Ishikawa (cell line): ENCODE results near the gene BMP6.

ENCODE experiments used
- CEBPB ChIP-seq: IDR thresholded peaks from 2 replicates; pipeline ENCODE4 v1.6.1; 2012
- EGR1 ChIP-seq: IDR thresholded peaks from 2 replicates; pipeline ENCODE4 v1.6.1; 2012
- EP300 ChIP-seq: IDR thresholded peaks from 2 replicates; pipeline ENCODE4 v1.6.1; 2012; ENCODE audit warnings: borderline replicate concordance
- FOXM1 ChIP-seq: IDR thresholded peaks from 2 replicates; pipeline ENCODE4 v1.6.1; 2012; ENCODE audit warnings: low read depth, borderline replicate concordance
- MAX ChIP-seq: IDR thresholded peaks from 2 replicates; pipeline ENCODE4 v1.6.1; 2012
- NFIC ChIP-seq: IDR thresholded peaks from 2 replicates; pipeline ENCODE4 v1.6.1; 2012
- RAD21 ChIP-seq: IDR thresholded peaks from 2 replicates; pipeline ENCODE4 v1.6.1; 2012; ENCODE audit warnings: low read depth
- TAF1 ChIP-seq: IDR thresholded peaks from 2 replicates; pipeline ENCODE4 v1.6.1; 2012; ENCODE audit warnings: low read depth, mild to moderate bottlenecking
- TCF12 ChIP-seq: IDR thresholded peaks from 2 replicates; pipeline ENCODE4 v1.6.1; 2012; ENCODE audit warnings: low read depth
- TEAD4 ChIP-seq: IDR thresholded peaks from 2 replicates; pipeline ENCODE4 v1.6.1; 2012
- YY1 ChIP-seq: IDR thresholded peaks from 2 replicates; pipeline ENCODE4 v1.6.1; 2012; ENCODE audit warnings: low read depth
- ZBTB7A ChIP-seq: IDR thresholded peaks from 2 replicates; pipeline ENCODE4 v1.6.1; 2012; ENCODE audit warnings: low read depth

- no peak for TF ChIP-seq EP300
- TF ChIP-seq CEBPB = no peak
- no peak for TF ChIP-seq YY1
- TF ChIP-seq MAX = no peak
- TF ChIP-seq ZBTB7A = no peak
- TF ChIP-seq RAD21 = no peak
- TF ChIP-seq NFIC = no peak
- TF ChIP-seq TEAD4 = no peak
- no peak for TF ChIP-seq FOXM1
- TF ChIP-seq TAF1 = no peak
- no peak for TF ChIP-seq EGR1
- no peak for TF ChIP-seq TCF12
Observed at GRCh38 chr6:7906741-7907140, 180.8 kb downstream of the BMP6 start.
